Measurements from ENCODE around the gene SNF8.

DNA sequence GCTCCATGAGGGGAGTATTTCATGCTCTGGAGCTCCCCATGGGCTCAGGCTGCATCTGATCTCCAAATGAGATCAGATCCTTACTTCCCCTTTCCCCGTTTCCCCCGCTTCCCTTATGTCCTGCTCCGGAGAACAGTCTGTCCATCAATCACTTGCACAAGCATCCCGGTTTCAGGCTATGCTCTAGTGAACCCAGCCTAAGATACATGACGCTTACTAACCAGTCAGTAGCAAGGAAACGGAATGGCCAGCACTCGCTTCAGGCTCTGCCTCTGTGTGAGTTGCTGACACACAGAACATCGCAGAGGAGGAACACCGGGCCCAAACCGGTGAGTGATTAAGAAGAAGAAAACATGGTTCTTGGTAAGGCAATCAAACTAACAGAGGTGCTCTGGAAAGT, 61.5 kb downstream of the SNF8 start:
- TF ChIP-seq CTCF (optimal IDR thresholded peaks at IDR 0.05 in 1 of 3, IDR thresholded peaks at IDR 0.05 in 1 of 3, conservative IDR thresholded peaks at IDR 0.05 in 1 of 3; ENCODE audit: extremely low read depth in 1 of 3, insufficient read depth in 2 of 3, low read length in 3 of 3), result no peak
- TF ChIP-seq EZH2 (IDR thresholded peaks at IDR 0.05; ENCODE audit: low read length), result no peak

Data from keratinocyte (primary cell).